Glutamatergic neuron (in vitro differentiated cells): ENCODE data around the gene BMPR2. TPM values are rescaled to one million over a fixed set of nuclear protein-coding genes. Genes with fewer than 3 reads are reported as not detected.
A peak's percentile ranks its signal among the peaks of the same experiment; 100 is the strongest.

Source experiments
- DNase-seq: peaks from one replicate; pipeline ENCODE4 v3.0.0; 2022
- H3K27ac Mint-ChIP-seq: one replicate; pipeline ENCODE4 v1.8.0; 2020; ENCODE audit warnings: mild to moderate bottlenecking, mixed read lengths, inconsistent platforms; ENCODE audit not compliant: unreplicated experiment
- H3K27me3 Mint-ChIP-seq: one replicate; pipeline ENCODE4 v1.8.0; 2020; ENCODE audit warnings: mild to moderate bottlenecking, moderate library complexity, mixed read lengths, inconsistent platforms; ENCODE audit not compliant: unreplicated experiment
- H3K36me3 Mint-ChIP-seq: one replicate; pipeline ENCODE4 v1.8.0; 2020; ENCODE audit warnings: mild to moderate bottlenecking, mixed read lengths, inconsistent platforms; ENCODE audit not compliant: unreplicated experiment
- H3K4me1 Mint-ChIP-seq: one replicate; pipeline ENCODE4 v1.8.0; 2020; ENCODE audit warnings: mild to moderate bottlenecking, low read depth, mixed read lengths, inconsistent platforms; ENCODE audit not compliant: unreplicated experiment
- H3K4me3 Mint-ChIP-seq: one replicate; pipeline ENCODE4 v1.8.0; 2020; ENCODE audit warnings: mild to moderate bottlenecking, mixed read lengths, inconsistent platforms; ENCODE audit not compliant: unreplicated experiment
- H3K9me3 Mint-ChIP-seq: one replicate; pipeline ENCODE4 v1.8.0; 2020; ENCODE audit warnings: mild to moderate bottlenecking, moderate library complexity, mixed read lengths, inconsistent platforms; ENCODE audit not compliant: unreplicated experiment
- total RNA-seq: library from RNA; stranded (reverse); fragmentation: NEBNext Ultra II Directional; extraction: Animal tissue kit (Norgen Biotek cat#: 25700); gene quantifications from one replicate; pipeline ENCODE4 v1.2.1, GENCODE V29; 2021; ENCODE audit not compliant: unreplicated experiment
- TF ChIP-seq, protein P1 (sequence below): fragments of 200-600 bp; sonication (generic); IDR thresholded peaks from one replicate; pipeline ENCODE4 v1.5.0; 2021; ENCODE audit not compliant: partially characterized antibody, unreplicated experiment

Gene BMPR2
- total RNA-seq, 1 donor from 2014 or later = 95.0 TPM

DNA sequence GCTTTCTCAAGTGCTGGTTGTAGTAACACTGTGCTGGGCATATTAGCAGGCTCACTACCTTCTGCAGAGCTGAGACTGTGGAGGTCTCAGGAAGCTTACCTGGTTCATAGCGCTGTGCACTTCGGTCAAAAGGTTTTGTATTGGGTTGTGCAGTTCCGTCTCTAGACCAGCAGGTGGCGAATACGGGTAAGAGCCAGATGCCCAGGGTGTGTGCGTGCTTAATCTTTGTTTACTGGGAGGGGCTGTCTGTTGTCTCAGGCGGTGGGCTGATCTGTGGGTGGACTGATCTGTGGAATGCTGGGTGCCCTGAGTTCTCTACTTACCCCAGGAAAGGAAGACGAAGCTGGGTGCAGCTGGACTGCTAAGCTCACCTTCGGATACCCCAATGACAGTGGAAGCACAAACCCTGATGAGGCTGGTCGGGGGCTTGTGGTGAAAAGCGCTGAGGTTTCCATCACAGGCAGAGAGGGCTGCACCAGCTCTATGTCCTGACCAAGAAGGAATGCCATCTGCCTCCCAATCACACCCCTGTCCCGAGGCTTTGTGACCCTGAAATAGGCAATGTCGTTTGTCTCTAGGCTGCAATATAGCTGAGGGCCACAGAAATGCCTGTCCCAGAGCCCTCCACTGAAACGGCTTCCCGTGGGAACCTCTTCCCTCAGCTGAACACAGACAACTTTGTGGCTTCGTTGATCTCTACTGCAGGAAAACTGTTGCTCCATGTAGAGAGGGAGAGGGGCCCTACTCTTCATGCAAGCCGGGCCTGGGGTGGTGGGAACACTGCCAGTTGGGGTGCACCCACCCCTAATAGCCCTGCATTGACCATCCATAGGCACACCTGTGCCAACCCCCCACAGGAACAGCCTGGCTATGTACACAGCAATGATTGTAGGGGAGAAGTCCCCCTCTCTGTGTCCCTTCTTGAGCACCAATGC is 212.8 kb downstream of the BMPR2 start:
- peaks cover 6% of the 10 kb centered on the region for H3K27me3 Mint-ChIP-seq
- H3K4me1 Mint-ChIP-seq = peaks cover 2% of the 10 kb centered on the region
- DNase-seq = peak; percentile 69
- H3K9me3 Mint-ChIP-seq = peaks cover 7% of the 10 kb centered on the region
- peaks cover 3% of the 10 kb centered on the region for H3K36me3 Mint-ChIP-seq
- H3K4me3 Mint-ChIP-seq = no peak overlapping the region
- TF ChIP-seq, protein P1, sequence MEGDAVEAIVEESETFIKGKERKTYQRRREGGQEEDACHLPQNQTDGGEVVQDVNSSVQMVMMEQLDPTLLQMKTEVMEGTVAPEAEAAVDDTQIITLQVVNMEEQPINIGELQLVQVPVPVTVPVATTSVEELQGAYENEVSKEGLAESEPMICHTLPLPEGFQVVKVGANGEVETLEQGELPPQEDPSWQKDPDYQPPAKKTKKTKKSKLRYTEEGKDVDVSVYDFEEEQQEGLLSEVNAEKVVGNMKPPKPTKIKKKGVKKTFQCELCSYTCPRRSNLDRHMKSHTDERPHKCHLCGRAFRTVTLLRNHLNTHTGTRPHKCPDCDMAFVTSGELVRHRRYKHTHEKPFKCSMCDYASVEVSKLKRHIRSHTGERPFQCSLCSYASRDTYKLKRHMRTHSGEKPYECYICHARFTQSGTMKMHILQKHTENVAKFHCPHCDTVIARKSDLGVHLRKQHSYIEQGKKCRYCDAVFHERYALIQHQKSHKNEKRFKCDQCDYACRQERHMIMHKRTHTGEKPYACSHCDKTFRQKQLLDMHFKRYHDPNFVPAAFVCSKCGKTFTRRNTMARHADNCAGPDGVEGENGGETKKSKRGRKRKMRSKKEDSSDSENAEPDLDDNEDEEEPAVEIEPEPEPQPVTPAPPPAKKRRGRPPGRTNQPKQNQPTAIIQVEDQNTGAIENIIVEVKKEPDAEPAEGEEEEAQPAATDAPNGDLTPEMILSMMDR = peak; percentile 97
- H3K27ac Mint-ChIP-seq = peak overlapping the region; percentile 79

DNA sequence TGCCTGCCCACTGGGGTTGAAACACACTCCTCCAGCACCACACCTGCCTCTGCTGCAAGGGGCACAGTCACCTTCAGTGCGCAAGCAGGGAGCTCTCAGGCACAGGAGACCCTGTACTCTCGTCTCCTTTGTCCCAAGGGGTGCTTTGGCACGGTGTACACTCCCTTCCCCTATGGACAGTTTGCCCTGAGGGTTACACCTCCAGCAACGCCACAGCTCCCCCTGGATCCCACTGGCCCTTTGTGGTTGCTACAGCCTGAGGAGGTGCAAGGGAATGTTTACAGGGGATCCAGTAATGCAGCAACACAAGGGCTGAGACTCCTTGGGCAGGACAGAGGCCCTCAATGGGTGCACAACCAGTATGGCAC is 213.4 kb downstream of the BMPR2 start:
- peaks cover 7% of the 10 kb centered on the region for H3K9me3 Mint-ChIP-seq
- DNase-seq = no peak
- H3K36me3 Mint-ChIP-seq = no peaks in the 10 kb centered on the region
- H3K27me3 Mint-ChIP-seq = peaks cover 4% of the 10 kb centered on the region
- TF ChIP-seq, protein P1 = no peak
- no peak overlapping the region for H3K27ac Mint-ChIP-seq
- H3K4me3 Mint-ChIP-seq = no peak overlapping the region
- H3K4me1 Mint-ChIP-seq = peaks cover 2% of the 10 kb centered on the region

- no peak overlapping the region for H3K4me3 Mint-ChIP-seq
- DNase-seq = no peak
- peaks cover 2% of the 10 kb centered on the region for H3K4me1 Mint-ChIP-seq
- no peak overlapping the region for H3K27ac Mint-ChIP-seq
- H3K27me3 Mint-ChIP-seq = peaks cover 4% of the 10 kb centered on the region
- H3K9me3 Mint-ChIP-seq = peaks cover 7% of the 10 kb centered on the region
- TF ChIP-seq, protein P1 = no peak
- no peaks in the 10 kb centered on the region for H3K36me3 Mint-ChIP-seq
These were observed 216.4 kb downstream of the BMPR2 start for GRCh38 chr2:202592566-202592965.

DNA sequence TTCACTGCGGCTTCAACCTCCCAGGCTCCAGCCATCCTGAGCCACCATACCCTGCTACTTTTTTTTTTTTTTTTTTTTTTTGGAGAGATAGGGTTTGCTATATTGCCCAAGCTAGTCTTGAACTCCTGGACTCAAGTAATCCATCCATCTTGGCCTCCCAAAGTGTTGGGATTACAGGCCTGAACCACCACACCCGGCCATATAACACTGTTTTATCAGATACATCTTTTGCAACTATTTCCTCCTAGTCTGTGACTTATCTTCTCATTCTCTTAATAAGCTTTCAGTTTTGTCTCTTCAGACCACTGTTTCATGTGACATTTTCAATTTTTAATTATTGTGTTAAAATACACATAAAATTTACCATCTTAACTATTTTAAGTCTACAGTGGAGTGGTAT is 223.0 kb downstream of the BMPR2 start:
- Mint-ChIP-seq H3K4me1 (no peaks in the 10 kb centered on the region), H3K9me3 (peaks cover 3% of the 10 kb centered on the region), H3K4me3 (no peak overlapping the region), H3K36me3 (no peaks in the 10 kb centered on the region), H3K27ac (no peak overlapping the region), H3K27me3 (no peaks in the 10 kb centered on the region)
- TF ChIP-seq, protein P1 = no peak
- no peak for DNase-seq

- Mint-ChIP-seq H3K9me3 (peaks cover 3% of the 10 kb centered on the region), H3K4me1 (no peaks in the 10 kb centered on the region), H3K27ac (no peak overlapping the region), H3K27me3 (no peaks in the 10 kb centered on the region), H3K4me3 (no peak overlapping the region), H3K36me3 (no peaks in the 10 kb centered on the region)
- TF ChIP-seq, protein P1 = no peak
- no peak for DNase-seq
These were observed 223.8 kb downstream of the BMPR2 start for GRCh38 chr2:202599911-202600310.
